ENCODE measurements around the gene HESX1. TPM values are rescaled to one million over a fixed set of nuclear protein-coding genes. Genes with fewer than 3 reads are reported as not detected.

The HESX1 gene
- total and polyA plus RNA-seq, 4 donors = 0.17 to 0.52 (median 0.34) TPM

- Histone ChIP-seq H3K4me3 (ENCODE audit: low read depth in 1 of 3, low read length in 3 of 3) (no peak overlapping the region), H3K9me3 (ENCODE audit: control insufficient read depth in 4 of 4, low read length in 3 of 4) (no peaks in the 10 kb centered on the region), H3K27me3 (ENCODE audit: control insufficient read depth in 4 of 4, insufficient read depth in 4 of 4, low read length in 3 of 4) (no peaks in the 10 kb centered on the region), H3K27ac (ENCODE audit: low read depth in 1 of 2, low read length in 2 of 2) (no peak overlapping the region), H3K4me1 (ENCODE audit: control insufficient read depth in 4 of 4, insufficient read depth in 4 of 4, low read length in 3 of 4) (peaks cover 0 to 9% (median 4%) of the 10 kb centered on the region in 4 donors), H3K36me3 (ENCODE audit: control insufficient read depth in 4 of 4, insufficient read depth in 3 of 4, low read depth in 1 of 4, low read length in 3 of 4) (no peaks in the 10 kb centered on the region), H3K9ac (ENCODE audit: low read depth in 1 of 2, low read length in 2 of 2) (no peak overlapping the region)
- WGBS = 68% methylated on average over 2 of the region's 2 CpGs
- DNase-seq (ENCODE audit: low spot score) = no peak
- no peak for TF ChIP-seq YY1 (IDR thresholded peaks at IDR 0.05)
- no peak for TF ChIP-seq HNF4G (IDR thresholded peaks at IDR 0.05)
- TF ChIP-seq MAX (IDR thresholded peaks at IDR 0.05) = no peak
- TF ChIP-seq FOXA1 (IDR thresholded peaks at IDR 0.05) = no peak
- no peak for TF ChIP-seq FOXA2 (IDR thresholded peaks at IDR 0.05)
Measured at GRCh38 chr3:57173687-57174086, 26.1 kb downstream of the HESX1 start.

GRCh38 chr3:57170946-57171345 lies 28.8 kb downstream of the HESX1 start:
- Histone ChIP-seq H3K9me3 (ENCODE audit: control insufficient read depth in 4 of 4, low read length in 3 of 4) (no peaks in the 10 kb centered on the region), H3K4me1 (ENCODE audit: control insufficient read depth in 4 of 4, insufficient read depth in 4 of 4, low read length in 3 of 4) (peaks cover 0 to 9% (median 4%) of the 10 kb centered on the region in 4 donors), H3K27ac (ENCODE audit: low read depth in 1 of 2, low read length in 2 of 2) (no peak overlapping the region), H3K9ac (ENCODE audit: low read depth in 1 of 2, low read length in 2 of 2) (no peak overlapping the region), H3K4me3 (ENCODE audit: low read depth in 1 of 3, low read length in 3 of 3) (no peak overlapping the region), H3K36me3 (ENCODE audit: control insufficient read depth in 4 of 4, insufficient read depth in 3 of 4, low read depth in 1 of 4, low read length in 3 of 4) (no peaks in the 10 kb centered on the region), H3K27me3 (ENCODE audit: control insufficient read depth in 4 of 4, insufficient read depth in 4 of 4, low read length in 3 of 4) (peaks cover 0 to 3% (median 0%) of the 10 kb centered on the region in 4 donors)
- WGBS = 98% methylated on average over 1 of the region's 1 CpG
- no peak for DNase-seq (ENCODE audit: low spot score)
- TF ChIP-seq GABPA (IDR thresholded peaks at IDR 0.05 in 1 of 2, conservative IDR thresholded peaks at IDR 0.05 in 1 of 2) (no peak), NR2F2 (IDR thresholded peaks at IDR 0.05) (no peak), JUND (IDR thresholded peaks at IDR 0.05) (no peak), HNF4G (IDR thresholded peaks at IDR 0.05) (no peak), REST (IDR thresholded peaks at IDR 0.05) (no peak), ZBTB33 (IDR thresholded peaks at IDR 0.05) (no peak), EGR1 (IDR thresholded peaks at IDR 0.05; ENCODE audit: low read depth in 2 of 2) (no peak)

GRCh38 chr3:57169872-57170623 lies 29.7 kb downstream of the HESX1 start:
- Histone ChIP-seq H3K27ac (ENCODE audit: low read depth in 1 of 2, low read length in 2 of 2) (no peak overlapping the region), H3K9me3 (ENCODE audit: control insufficient read depth in 4 of 4, low read length in 3 of 4) (no peaks in the 10 kb centered on the region), H3K4me1 (ENCODE audit: control insufficient read depth in 4 of 4, insufficient read depth in 4 of 4, low read length in 3 of 4) (peaks cover 0 to 10% (median 4%) of the 10 kb centered on the region in 4 donors), H3K27me3 (ENCODE audit: control insufficient read depth in 4 of 4, insufficient read depth in 4 of 4, low read length in 3 of 4) (peaks cover 0 to 3% (median 0%) of the 10 kb centered on the region in 4 donors), H3K4me3 (ENCODE audit: low read depth in 1 of 3, low read length in 3 of 3) (peak overlapping the region; percentile 62 to 67 (median 66)), H3K36me3 (ENCODE audit: control insufficient read depth in 4 of 4, insufficient read depth in 3 of 4, low read depth in 1 of 4, low read length in 3 of 4) (no peaks in the 10 kb centered on the region), H3K9ac (ENCODE audit: low read depth in 1 of 2, low read length in 2 of 2) (peak overlapping the region in 1 of 2 donors; percentile 11)
- DNase-seq (ENCODE audit: low spot score) = peak; percentile 76
- WGBS = 9% methylated on average over 40 of the region's 40 CpGs
- no peak for TF ChIP-seq FOXA1 (IDR thresholded peaks at IDR 0.05)
- no peak for TF ChIP-seq REST (IDR thresholded peaks at IDR 0.05)
- no peak for TF ChIP-seq ATF3 (IDR thresholded peaks at IDR 0.05)
- TF ChIP-seq YY1 (IDR thresholded peaks at IDR 0.05) = peak; percentile 14
- TF ChIP-seq SP1 (IDR thresholded peaks at IDR 0.05) = no peak
- no peak for TF ChIP-seq HNF4A (conservative IDR thresholded peaks at IDR 0.05)
- TF ChIP-seq GABPA (IDR thresholded peaks at IDR 0.05 in 1 of 2, conservative IDR thresholded peaks at IDR 0.05 in 1 of 2) = peak in 1 of 2 donors; percentile 21
- no peak for TF ChIP-seq ZBTB33 (IDR thresholded peaks at IDR 0.05)

Data from liver (tissue), 9 donors.